ENCODE measurements around the gene EEIG2.
"Not testable (repeated sequence)": the region's sequence is repeated elsewhere in the genome, so short reads cannot be mapped to it uniquely, and the experiment has no call there.

- TF ChIP-seq CTCF (IDR thresholded peaks at IDR 0.05; ENCODE audit: insufficient read depth, low read depth, low read length); EZH2 (IDR thresholded peaks at IDR 0.05; ENCODE audit: insufficient read depth, low read length): not testable (repeated sequence)
These were observed 42.5 kb upstream of the EEIG2 start for GRCh38 chr1:108517301-108517897.
